Measurements from ENCODE around the gene HPS4.

DNA sequence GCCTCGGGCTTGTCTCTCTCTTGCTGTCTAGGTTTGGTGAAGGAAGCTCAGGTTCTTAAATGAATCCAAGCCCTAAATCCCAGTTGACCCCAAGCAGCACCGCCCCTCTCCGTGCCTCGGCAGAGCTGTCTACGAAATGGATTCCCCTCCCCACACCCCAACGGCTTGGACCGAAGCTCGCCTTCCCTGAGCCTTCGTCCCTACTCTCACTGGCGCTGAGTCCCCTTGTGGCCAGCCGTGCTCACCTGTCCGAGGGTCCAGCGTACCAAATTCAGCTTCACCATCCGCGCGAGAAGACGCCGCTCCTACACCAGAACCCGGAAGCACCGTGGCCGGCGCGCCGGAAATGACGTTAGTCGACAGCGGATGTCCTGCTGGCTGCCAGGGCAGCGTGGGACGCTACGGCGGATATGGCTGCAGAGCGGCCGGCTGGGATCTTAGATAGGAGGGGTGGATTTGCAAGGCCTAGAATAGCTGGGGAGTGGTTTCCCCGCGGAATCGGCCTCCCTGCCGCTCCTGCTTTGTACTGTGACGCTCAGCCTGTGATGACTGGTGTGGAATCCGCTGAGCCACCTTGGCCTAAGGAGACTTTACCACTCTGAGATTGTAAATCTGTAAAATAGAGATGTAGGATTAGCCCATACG is 28.7 kb upstream of the HPS4 start, which contains the start of gene TFIP11:
- TF ChIP-seq, protein P1, sequence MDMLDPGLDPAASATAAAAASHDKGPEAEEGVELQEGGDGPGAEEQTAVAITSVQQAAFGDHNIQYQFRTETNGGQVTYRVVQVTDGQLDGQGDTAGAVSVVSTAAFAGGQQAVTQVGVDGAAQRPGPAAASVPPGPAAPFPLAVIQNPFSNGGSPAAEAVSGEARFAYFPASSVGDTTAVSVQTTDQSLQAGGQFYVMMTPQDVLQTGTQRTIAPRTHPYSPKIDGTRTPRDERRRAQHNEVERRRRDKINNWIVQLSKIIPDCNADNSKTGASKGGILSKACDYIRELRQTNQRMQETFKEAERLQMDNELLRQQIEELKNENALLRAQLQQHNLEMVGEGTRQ (IDR thresholded peaks at IDR 0.05; ENCODE audit: borderline replicate concordance, low read depth, low read length): no peak
- peak in 1 of 2 experiments; percentile 28; a peak in 1 of 4 replicates for TF ChIP-seq EP300 (IDR thresholded peaks at IDR 0.05; ENCODE audit: borderline replicate concordance in 1 of 2, low read depth in 1 of 2, low read length in 1 of 2)
- TF ChIP-seq CTCF (IDR thresholded peaks at IDR 0.05): no peak
- no peak for TF ChIP-seq RFX5 (IDR thresholded peaks at IDR 0.05; ENCODE audit: low read length)
- no peak; the same call in 1 of the 2 replicates for TF ChIP-seq NFIC (IDR thresholded peaks at IDR 0.05; ENCODE audit: borderline replicate concordance)
- TF ChIP-seq, protein P2, sequence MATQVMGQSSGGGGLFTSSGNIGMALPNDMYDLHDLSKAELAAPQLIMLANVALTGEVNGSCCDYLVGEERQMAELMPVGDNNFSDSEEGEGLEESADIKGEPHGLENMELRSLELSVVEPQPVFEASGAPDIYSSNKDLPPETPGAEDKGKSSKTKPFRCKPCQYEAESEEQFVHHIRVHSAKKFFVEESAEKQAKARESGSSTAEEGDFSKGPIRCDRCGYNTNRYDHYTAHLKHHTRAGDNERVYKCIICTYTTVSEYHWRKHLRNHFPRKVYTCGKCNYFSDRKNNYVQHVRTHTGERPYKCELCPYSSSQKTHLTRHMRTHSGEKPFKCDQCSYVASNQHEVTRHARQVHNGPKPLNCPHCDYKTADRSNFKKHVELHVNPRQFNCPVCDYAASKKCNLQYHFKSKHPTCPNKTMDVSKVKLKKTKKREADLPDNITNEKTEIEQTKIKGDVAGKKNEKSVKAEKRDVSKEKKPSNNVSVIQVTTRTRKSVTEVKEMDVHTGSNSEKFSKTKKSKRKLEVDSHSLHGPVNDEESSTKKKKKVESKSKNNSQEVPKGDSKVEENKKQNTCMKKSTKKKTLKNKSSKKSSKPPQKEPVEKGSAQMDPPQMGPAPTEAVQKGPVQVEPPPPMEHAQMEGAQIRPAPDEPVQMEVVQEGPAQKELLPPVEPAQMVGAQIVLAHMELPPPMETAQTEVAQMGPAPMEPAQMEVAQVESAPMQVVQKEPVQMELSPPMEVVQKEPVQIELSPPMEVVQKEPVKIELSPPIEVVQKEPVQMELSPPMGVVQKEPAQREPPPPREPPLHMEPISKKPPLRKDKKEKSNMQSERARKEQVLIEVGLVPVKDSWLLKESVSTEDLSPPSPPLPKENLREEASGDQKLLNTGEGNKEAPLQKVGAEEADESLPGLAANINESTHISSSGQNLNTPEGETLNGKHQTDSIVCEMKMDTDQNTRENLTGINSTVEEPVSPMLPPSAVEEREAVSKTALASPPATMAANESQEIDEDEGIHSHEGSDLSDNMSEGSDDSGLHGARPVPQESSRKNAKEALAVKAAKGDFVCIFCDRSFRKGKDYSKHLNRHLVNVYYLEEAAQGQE (IDR thresholded peaks at IDR 0.05; ENCODE audit: low read depth, low read length): 0 out of 2 replicates have a peak, but pooled peaks have one; percentile 5
- no peak for TF ChIP-seq NRF1 (IDR thresholded peaks at IDR 0.05; ENCODE audit: low read depth, low read length)
- peak; percentile 87 for TF ChIP-seq YY1 (IDR thresholded peaks at IDR 0.05; ENCODE audit: low read depth)
- peak; percentile 9; the same call in 1 of the 2 replicates for TF ChIP-seq RAD21 (IDR thresholded peaks at IDR 0.05; ENCODE audit: low read length)
- no peak for TF ChIP-seq RXRA (IDR thresholded peaks at IDR 0.05; ENCODE audit: borderline replicate concordance, low read depth)
- no peak for TF ChIP-seq TEAD4 (IDR thresholded peaks at IDR 0.05; ENCODE audit: borderline replicate concordance, insufficient read depth)

All from SK-N-SH (cell line).